HepG2 (cell line): Measurements from ENCODE around the gene KCNQ2. TPM values are rescaled to one million over a fixed set of nuclear protein-coding genes. Genes with fewer than 3 reads are reported as not detected.

Experiments
- ATAC-seq: fragments of 200-7000 bp; cut with Tn5 transposase; 3 replicates; pipeline ENCODE4 v1.9.1; 2020; ENCODE audit warnings: mild to moderate bottlenecking, moderate library complexity
- BruUV-seq: library from RNA; stranded (reverse); fragments of 400-500 nt; replicated peaks from 2 replicates; lab custom pipeline; 2021; lab: Mats Ljungman, UMichigan
- CTCF ChIA-PET: fragments of 300-600 bp; formaldehyde crosslinking; extraction: SDS; loops from one replicate; lab custom pipeline; 2021; ENCODE audit warnings: low total read pairs, inconsistent platforms, low intra/inter-chr PET ratio; lab: Yijun Ruan, JAX
- POLR2A ChIA-PET: fragments of 350-600 bp; sonication (Branson Sonifier 250); formaldehyde crosslinking; loops from one replicate; lab custom pipeline; 2020; ENCODE audit warnings: antibody characterized with exemption, inconsistent platforms; lab: Yijun Ruan, JAX
- DNase-seq: peaks from one replicate; pipeline ENCODE4 v3.0.0-alpha.2; 2015; ENCODE audit warnings: low spot score
- FAIRE-seq: peaks from 3 replicates; lab custom pipeline; 2011; peaks lifted over from hg19 to GRCh38; lab: Jason Lieb, UNC
- H2AFZ ChIP-seq: one replicate; pipeline ENCODE4 v1.6.1; 2011; ENCODE audit warnings: low read length, inconsistent platforms
- H3K27ac ChIP-seq: fragments of 300-600 bp; 3 replicates; pipeline ENCODE4 v1.8.0; 2011; ENCODE audit warnings: mixed run types, mild to moderate bottlenecking, mixed read lengths, low read length, inconsistent platforms; ENCODE audit not compliant: insufficient read depth; ENCODE audit errors: extremely low read length
- H3K27me3 ChIP-seq, 2 experiments: fragments of 200-600 bp in 1 of 2; 2 replicates in 1 of 2; 3 replicates in 1 of 2; pipeline versions ENCODE4 v1.6.0 to v1.8.0; 2011; ENCODE audit warnings: low read length in 2 of 2, mild to moderate bottlenecking in 2 of 2, moderate library complexity in 2 of 2, inconsistent platforms in 1 of 2; ENCODE audit not compliant: insufficient read depth in 2 of 2, control insufficient read depth in 1 of 2
- H3K36me3 ChIP-seq, 2 experiments: fragments of 200-600 bp in 1 of 2; replicated peaks in 1 of 2; 2 replicates in 1 of 2; 3 replicates in 1 of 2; pipeline versions ENCODE4 v1.5.1 to v1.8.0; 2011; ENCODE audit warnings: low read length in 2 of 2, inconsistent platforms in 1 of 2; ENCODE audit not compliant: insufficient read depth in 2 of 2, control insufficient read depth in 1 of 2
- H3K4me1 ChIP-seq: 2 replicates; pipeline ENCODE4 v1.5.1; 2012; ENCODE audit warnings: low read length, inconsistent platforms; ENCODE audit not compliant: insufficient read depth
- H3K4me2 ChIP-seq: 2 replicates; pipeline ENCODE4 v1.6.0; 2011; ENCODE audit warnings: low read depth, low read length, inconsistent platforms
- H3K4me3 ChIP-seq, 3 experiments: fragments of 200-600 bp in 1 of 3; sonication (generic), shearing (Covaris generic) in 1 of 3; replicated peaks in 1 of 3; 2 replicates each; pipeline ENCODE4 v1.5.1; 2011 to 2016; ENCODE audit warnings: low read length in 3 of 3, inconsistent platforms in 2 of 3, low read depth in 2 of 3, mild to moderate bottlenecking in 2 of 3, control low read depth in 1 of 3, mixed read lengths in 1 of 3; ENCODE audit not compliant: insufficient read depth in 1 of 3
- H3K79me2 ChIP-seq: one replicate; pipeline ENCODE4 v1.6.1; 2011; ENCODE audit warnings: low read length, inconsistent platforms; ENCODE audit not compliant: insufficient read depth
- H3K9ac ChIP-seq: 2 replicates; pipeline ENCODE4 v1.6.0; 2011; ENCODE audit warnings: mild to moderate bottlenecking, low read depth, low read length, inconsistent platforms; ENCODE audit not compliant: insufficient read depth
- H3K9me3 ChIP-seq: 2 replicates; pipeline ENCODE4 v1.5.1; 2012; ENCODE audit warnings: mild to moderate bottlenecking, low read length
- H4K20me1 ChIP-seq: 2 replicates; pipeline ENCODE4 v1.6.0; 2011; ENCODE audit warnings: inconsistent platforms, mild to moderate bottlenecking, low read length, moderate library complexity; ENCODE audit not compliant: insufficient read depth
- ETV6 ChIP-seq: sonication (generic); formaldehyde crosslinking; conservative IDR thresholded peaks from 2 replicates; pipeline ENCODE4 v1.4.0; 2020; ENCODE audit warnings: missing genetic modification reagents
- FOXP1 ChIP-seq, 2 experiments: fragments of 450-650 bp in 1 of 2; IDR thresholded peaks; 2 replicates each; pipeline ENCODE4 v1.6.1; 2017 to 2018; ENCODE audit warnings: antibody characterized with exemption in 1 of 2
- HOXA5 ChIP-seq: sonication (generic); formaldehyde crosslinking; IDR thresholded peaks from 2 replicates; pipeline ENCODE4 v1.4.0; 2020; ENCODE audit warnings: missing genetic modification reagents
- IRF2 ChIP-seq: IDR thresholded peaks from 2 replicates; pipeline ENCODE4 v1.6.1; 2018; ENCODE audit warnings: missing genetic modification reagents, missing compliant biosample characterization
- MNT ChIP-seq: fragments of 450-650 bp; IDR thresholded peaks from 2 replicates; pipeline ENCODE4 v1.6.1; 2016
- MXD3 ChIP-seq: IDR thresholded peaks from 2 replicates; pipeline ENCODE4 v1.6.1; 2016; ENCODE audit warnings: mild to moderate bottlenecking, missing biosample characterization, missing genetic modification reagents
- NFKBIZ ChIP-seq: IDR thresholded peaks from 2 replicates; pipeline ENCODE4 v1.6.1; 2018; ENCODE audit warnings: missing genetic modification reagents, missing compliant biosample characterization
- NKX3-1 ChIP-seq: sonication (generic); formaldehyde crosslinking; IDR thresholded peaks from 2 replicates; pipeline ENCODE4 v1.5.0; 2020; ENCODE audit warnings: missing genetic modification reagents
- NR2F1 ChIP-seq, 2 experiments: fragments of 450-650 bp in 1 of 2; formaldehyde crosslinking in 1 of 2; IDR thresholded peaks; 2 replicates each; pipeline versions ENCODE4 v1.5.0 to v1.6.1; 2016 to 2020; ENCODE audit warnings: mild to moderate bottlenecking in 1 of 2, missing compliant biosample characterization in 1 of 2, missing genetic modification reagents in 1 of 2, moderate library complexity in 1 of 2
- PRDM15 ChIP-seq: sonication (generic); formaldehyde crosslinking; IDR thresholded peaks from 2 replicates; pipeline ENCODE4 v1.4.0; 2020; ENCODE audit warnings: missing genetic modification reagents
- RBM39 ChIP-seq: fragments of 200-400 bp; formaldehyde crosslinking; IDR thresholded peaks from one replicate; pipeline ENCODE4 v1.6.1; 2018; ENCODE audit warnings: antibody characterized with exemption, mild to moderate bottlenecking, low read depth, low read length; ENCODE audit not compliant: poor library complexity, severe bottlenecking
- RORA ChIP-seq: sonication (generic); formaldehyde crosslinking; IDR thresholded peaks from 2 replicates; pipeline ENCODE4 v1.5.0; 2020; ENCODE audit warnings: mild to moderate bottlenecking, missing genetic modification reagents, moderate library complexity
- THYN1 ChIP-seq: sonication (generic); formaldehyde crosslinking; IDR thresholded peaks from 2 replicates; pipeline ENCODE4 v1.8.1; 2023; ENCODE audit warnings: low read depth, mild to moderate bottlenecking, moderate library complexity, missing genetic modification reagents, borderline replicate concordance
- TRIM24 ChIP-seq: sonication (generic); formaldehyde crosslinking; IDR thresholded peaks from 2 replicates; pipeline ENCODE4 v1.8.0; 2022; ENCODE audit warnings: mild to moderate bottlenecking, missing genetic modification reagents
- WIZ ChIP-seq: sonication (generic); formaldehyde crosslinking; IDR thresholded peaks from 2 replicates; pipeline ENCODE4 v1.5.1; 2020; ENCODE audit warnings: mild to moderate bottlenecking, missing genetic modification reagents
- ZBTB20 ChIP-seq: sonication (generic); formaldehyde crosslinking; IDR thresholded peaks from 2 replicates; pipeline ENCODE4 v1.8.1; 2023; ENCODE audit warnings: missing genetic modification reagents, low read depth, mild to moderate bottlenecking, borderline replicate concordance
- ZNF17 ChIP-seq: sonication (generic); formaldehyde crosslinking; IDR thresholded peaks from 2 replicates; pipeline ENCODE4 v1.5.0; 2020; ENCODE audit warnings: mild to moderate bottlenecking, missing genetic modification reagents
- ZNF451 ChIP-seq: sonication (generic); formaldehyde crosslinking; IDR thresholded peaks from 2 replicates; pipeline ENCODE4 v1.5.0; 2020; ENCODE audit warnings: mild to moderate bottlenecking, missing genetic modification reagents
- ZNF562 ChIP-seq: sonication (generic); formaldehyde crosslinking; IDR thresholded peaks from 2 replicates; pipeline ENCODE4 v1.8.0; 2022; ENCODE audit warnings: missing genetic modification reagents, borderline replicate concordance
- ZNF567 ChIP-seq: sonication (generic); formaldehyde crosslinking; IDR thresholded peaks from 2 replicates; pipeline ENCODE4 v1.8.1; 2023; ENCODE audit warnings: mild to moderate bottlenecking, missing genetic modification reagents, borderline replicate concordance
- ZZZ3 ChIP-seq: sonication (generic); formaldehyde crosslinking; IDR thresholded peaks from 2 replicates; pipeline ENCODE4 v1.4.0; 2020; ENCODE audit warnings: missing genetic modification reagents, mild to moderate bottlenecking, borderline replicate concordance
- WGBS: methylation state at CpG from one replicate; pipeline ENCODE4 v1.1.6; 2017; ENCODE audit warnings: low lambda C conversion rate; 5-methylcytosine and 5-hydroxymethylcytosine counted together
- in situ Hi-C: cut with HindIII; loops from 2 replicates; pipeline ENCODE4 v1.10.0; 2017; ENCODE audit warnings: low pct_unique_long_range_greater_than_20kb; ENCODE audit not compliant: extremely low pct_ligation_motif_present
- intact Hi-C: fragments of 100-400 bp; cut with micrococcal nuclease; formaldehyde crosslinking; loops from one replicate; pipeline ENCODE4 v1.10.0; 2022; ENCODE audit not compliant: unreplicated experiment
- polyA plus RNA-seq, 8 experiments: library from polyadenylated mRNA; depleted of rRNA in 3 of 8; stranded (reverse) in 7 of 8; unstranded in 1 of 8; fragments of >200 nt; fragmentation: Illumina TruSeq in 4 of 8; extraction: Trizol in 4 of 8; gene quantifications; 2 replicates each; pipeline versions ENCODE4 v1.2.1 to v1.2.3, GENCODE V29; 2011 to 2016; ENCODE audit warnings: low read depth in 4 of 8, missing spikeins in 1 of 8, mixed read lengths in 1 of 8; ENCODE audit not compliant: insufficient read depth in 1 of 8
- total RNA-seq, 5 experiments: library from RNA; depleted of rRNA; stranded (reverse); fragments of >200 nt; fragmentation: Illumina TruSeq; extraction: Trizol; gene quantifications; 2 replicates each; pipeline ENCODE4 v1.2.3, GENCODE V29; 2016; ENCODE audit warnings: low read depth in 1 of 5

The KCNQ2 gene
- total and polyA plus RNA-seq, 2 of the 13 experiments (the other 11 are each of a cell fraction or from before 2014, with no cell fraction given): not detected

GRCh38 chr20:63378626-63379025, 93.8 kb downstream of the KCNQ2 start:
- FAIRE-seq: no peak
- no peak for DNase-seq
- ChIA-PET POLR2A (interaction anchor here (0.6 to 1.8 kb wide), 3 partner anchors 11 to 69 kb away, joined by 3 to 7 read pairs (median 4); no protein-coding TSS in a partner anchor), CTCF (interaction anchor here (3.9 kb wide), 1 partner anchor 68 kb away, joined by 18 read pairs; no protein-coding TSS in a partner anchor)
- WGBS: 32% methylated on average over 12 of the region's 12 CpGs
- H4K20me1 ChIP-seq: peaks cover 11% of the 10 kb centered on the region; the same call in 1 of the 2 replicates
- peaks cover 39% of the 10 kb centered on the region for H3K4me1 ChIP-seq
- no peak overlapping the region for H3K9ac ChIP-seq
- H3K27ac ChIP-seq: no peak overlapping the region
- no peaks in the 10 kb centered on the region for H3K36me3 ChIP-seq
- no peak overlapping the region for H3K4me2 ChIP-seq
- in situ Hi-C loops: no loop called here
- no TSS peak for BruUV-seq
- 0 out of 3 replicates have a peak, but pooled peaks have one; percentile 10 for ATAC-seq
- no peaks in the 10 kb centered on the region for H3K79me2 ChIP-seq
- H2AFZ ChIP-seq: no peak overlapping the region
- H3K4me3 ChIP-seq: no peak overlapping the region
- intact Hi-C loops: no loop called here
- no peaks in the 10 kb centered on the region for H3K9me3 ChIP-seq
- H3K27me3 ChIP-seq: peaks cover 5 to 41% of the 10 kb centered on the region in 2 experiments; a peak in 4 of 5 replicates
- TF ChIP-seq RORA (CRISPR knock-in tag): no peak
- TF ChIP-seq ZNF562 (CRISPR knock-in tag): no peak
- TF ChIP-seq NR2F1 (CRISPR knock-in tag; IDR thresholded peaks at IDR 0.05): no peak
- no peak for TF ChIP-seq RBM39
- no peak for TF ChIP-seq FOXP1 (IDR thresholded peaks at IDR 0.05)
- no peak for TF ChIP-seq FOXP1 (CRISPR knock-in tag; IDR thresholded peaks at IDR 0.05)
- no peak for TF ChIP-seq THYN1 (CRISPR knock-in tag)
- TF ChIP-seq NKX3-1: no peak
- no peak for TF ChIP-seq ZNF17
- no peak for TF ChIP-seq ZZZ3 (CRISPR knock-in tag)
- peak; percentile 92; the same call in 1 of the 2 replicates for TF ChIP-seq WIZ (CRISPR knock-in tag)
- no peak for TF ChIP-seq MNT
- TF ChIP-seq IRF2 (CRISPR knock-in tag): peak; percentile 37; the same call in 1 of the 2 replicates
- no peak for TF ChIP-seq PRDM15
- TF ChIP-seq NFKBIZ (CRISPR knock-in tag): no peak
- TF ChIP-seq ZNF567 (CRISPR knock-in tag): no peak
- TF ChIP-seq TRIM24 (CRISPR knock-in tag): no peak
- peak; percentile 61; the same call in 1 of the 2 replicates for TF ChIP-seq MXD3
- TF ChIP-seq ZNF451 (CRISPR knock-in tag): no peak
- peak; percentile 77; the same call in 1 of the 2 replicates for TF ChIP-seq ETV6 (CRISPR knock-in tag)
- no peak for TF ChIP-seq HOXA5 (CRISPR knock-in tag)
- TF ChIP-seq ZBTB20 (CRISPR knock-in tag): peak; percentile 39; the same call in 1 of the 2 replicates
